HG03064 (cell line): ENCODE data around the gene SEMA4D.

Experiments used
- ATAC-seq: cut with Tn5 transposase; IDR thresholded peaks from one replicate; pipeline ENCODE4 v1.9.1; 2021; ENCODE audit warnings: low read depth; ENCODE audit not compliant: unreplicated experiment

SEMA4D gene

GRCh38 chr9:89502671-89503070, 4.8 kb upstream of the SEMA4D start:
- ATAC-seq = no peak

DNA sequence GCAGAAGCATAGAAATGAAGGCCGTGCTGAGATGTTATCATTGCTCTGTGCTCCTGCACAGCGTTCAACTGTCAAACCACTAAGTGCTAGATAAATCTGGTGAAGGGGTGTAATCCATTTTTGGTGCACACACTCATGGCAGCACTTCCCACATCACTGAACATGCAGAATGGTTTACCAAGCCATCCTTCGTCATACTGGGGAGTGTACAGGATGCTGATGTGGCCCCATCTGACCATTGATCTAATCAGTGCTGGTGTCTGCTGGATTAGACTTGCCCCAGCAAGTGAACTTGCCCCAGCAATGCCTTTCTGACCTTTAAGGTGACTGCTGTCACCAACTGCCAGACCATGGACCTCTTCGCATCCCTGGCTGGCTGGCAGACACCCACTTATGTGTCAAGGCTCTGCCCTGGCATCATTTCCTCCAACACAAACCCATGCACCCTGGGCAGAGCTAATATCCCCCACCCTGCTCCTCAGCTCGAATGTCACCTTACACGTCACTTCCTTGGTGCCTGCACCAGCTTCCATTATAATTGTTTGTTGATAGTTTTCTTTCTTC, 4.2 kb upstream of the SEMA4D start:
- ATAC-seq = no peak

- ATAC-seq = no peak
Measured at GRCh38 chr9:89501311-89501898, 3.5 kb upstream of the SEMA4D start.

DNA sequence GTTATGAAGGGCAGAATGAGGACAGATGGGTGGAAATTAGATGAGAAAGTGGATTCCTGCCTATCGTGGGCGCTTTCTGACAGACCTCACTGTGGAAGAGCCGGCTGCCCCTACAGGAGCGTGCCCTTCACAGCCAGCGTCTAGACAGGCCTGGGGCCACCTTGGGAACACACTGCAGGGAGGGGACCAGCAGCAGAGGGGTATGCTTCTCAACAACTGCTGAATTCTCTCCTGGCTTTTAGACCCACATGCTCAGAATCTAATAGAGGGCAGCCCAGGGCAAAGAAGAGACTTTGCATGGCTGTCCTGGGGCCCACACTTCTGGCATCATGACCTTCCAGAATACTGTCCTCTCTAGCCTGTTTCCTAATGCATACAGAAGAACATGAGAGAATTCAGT, 2.1 kb upstream of the SEMA4D start:
- no peak for ATAC-seq

GRCh38 chr9:89498852-89499480, 1.1 kb upstream of the SEMA4D start:
- no peak for ATAC-seq

- no peak for ATAC-seq
Measured at GRCh38 chr9:89497257-89497963, 503 bp downstream of the SEMA4D start.

- no peak for ATAC-seq
Measured at GRCh38 chr9:89496645-89497256, 1.2 kb downstream of the SEMA4D start.

DNA sequence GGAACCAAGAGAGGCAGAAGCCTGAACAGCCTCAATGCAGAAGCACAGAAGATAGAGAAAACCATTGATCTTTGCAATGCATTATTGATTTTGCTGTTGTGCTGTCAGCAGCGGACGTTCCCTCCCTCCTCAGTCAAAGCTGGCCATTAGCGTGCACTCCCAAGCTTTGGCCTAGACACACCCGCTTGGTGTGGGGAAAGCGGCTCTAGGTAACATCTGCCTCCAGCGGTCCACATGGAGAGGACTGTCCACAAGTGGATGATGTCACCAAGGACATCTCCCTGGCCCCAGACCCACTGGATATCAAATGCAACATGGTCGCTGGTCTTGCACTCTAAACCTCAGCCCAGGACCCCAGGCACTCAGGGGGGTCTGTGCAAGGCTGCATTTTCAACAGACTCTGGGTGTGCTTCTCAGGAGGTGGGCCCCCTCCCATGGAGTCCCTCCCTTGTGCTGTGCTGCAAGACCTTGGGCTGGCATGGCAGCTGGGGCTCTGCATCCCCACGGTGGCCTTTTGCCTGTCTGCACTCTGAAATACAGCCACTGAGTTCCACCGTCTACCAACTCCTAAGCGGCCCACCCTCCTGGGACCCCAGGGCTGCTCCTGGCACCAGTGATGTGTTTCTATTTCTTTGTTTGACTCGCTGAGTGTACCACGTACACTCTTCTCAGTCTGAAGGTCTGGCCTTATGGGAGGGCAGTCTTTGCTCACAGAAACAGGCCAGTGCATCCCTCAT, 1.9 kb downstream of the SEMA4D start:
- no peak for ATAC-seq

DNA sequence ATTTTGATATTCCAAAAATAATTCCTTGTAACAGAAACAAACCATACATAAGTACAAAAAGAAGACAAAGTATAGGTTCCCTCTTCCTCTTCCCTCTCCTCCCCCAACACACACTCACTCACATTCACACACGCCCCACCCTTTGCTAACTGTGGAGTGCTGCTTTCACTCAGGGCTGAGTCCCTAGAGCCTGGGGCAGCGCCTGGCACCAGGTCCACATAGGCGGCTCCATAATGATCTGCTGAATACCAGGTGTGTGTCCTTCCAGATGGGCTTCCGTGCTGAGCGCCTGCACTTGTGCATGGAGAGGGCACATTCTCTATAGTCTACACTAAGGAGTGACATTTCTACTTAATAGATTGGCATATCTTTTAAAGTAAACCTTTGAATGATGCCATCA, 3.7 kb downstream of the SEMA4D start:
- no peak for ATAC-seq

DNA sequence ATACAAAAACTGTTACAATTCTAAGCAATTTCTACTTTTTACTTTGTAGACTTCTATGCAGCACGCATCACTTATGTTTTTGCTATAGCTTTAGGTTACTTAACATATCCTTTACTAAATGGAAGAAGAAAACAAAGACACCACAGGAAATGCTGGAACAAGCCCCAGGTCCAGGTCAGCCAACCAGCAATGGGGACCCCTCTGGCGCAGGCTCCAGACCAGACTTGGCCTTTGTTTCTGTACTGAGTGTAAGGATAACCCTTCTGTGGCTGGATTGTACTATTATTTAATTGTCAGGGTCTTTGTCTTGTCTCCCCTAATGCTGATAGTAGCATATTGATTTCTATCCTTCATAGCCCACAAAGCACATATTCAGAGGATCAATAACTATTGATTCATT, 4.2 kb downstream of the SEMA4D start:
- no peak for ATAC-seq

DNA sequence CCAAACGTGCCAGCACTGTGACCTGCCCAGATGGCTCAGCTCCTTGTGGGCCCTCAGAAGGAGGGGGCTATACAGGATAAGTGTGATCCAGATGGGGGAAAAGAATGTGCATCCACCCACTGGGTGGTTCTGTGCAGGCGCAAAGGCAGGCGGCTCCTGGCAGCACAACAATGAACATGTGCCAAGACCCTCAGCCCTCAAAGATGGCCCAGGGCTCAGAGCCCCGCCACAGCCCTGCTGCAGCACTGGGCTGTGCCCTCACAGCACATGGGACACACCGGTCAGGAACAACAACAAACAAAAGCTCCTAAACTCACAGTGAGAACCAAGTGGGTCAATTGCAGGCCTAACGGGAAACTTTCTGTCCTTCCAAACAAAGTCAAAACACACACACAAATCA, 4.7 kb downstream of the SEMA4D start:
- ATAC-seq = no peak

GRCh38 chr9:89492586-89492985, 5.3 kb downstream of the SEMA4D start:
- ATAC-seq = no peak

GRCh38 chr9:89491694-89492093, 6.2 kb downstream of the SEMA4D start:
- no peak for ATAC-seq

DNA sequence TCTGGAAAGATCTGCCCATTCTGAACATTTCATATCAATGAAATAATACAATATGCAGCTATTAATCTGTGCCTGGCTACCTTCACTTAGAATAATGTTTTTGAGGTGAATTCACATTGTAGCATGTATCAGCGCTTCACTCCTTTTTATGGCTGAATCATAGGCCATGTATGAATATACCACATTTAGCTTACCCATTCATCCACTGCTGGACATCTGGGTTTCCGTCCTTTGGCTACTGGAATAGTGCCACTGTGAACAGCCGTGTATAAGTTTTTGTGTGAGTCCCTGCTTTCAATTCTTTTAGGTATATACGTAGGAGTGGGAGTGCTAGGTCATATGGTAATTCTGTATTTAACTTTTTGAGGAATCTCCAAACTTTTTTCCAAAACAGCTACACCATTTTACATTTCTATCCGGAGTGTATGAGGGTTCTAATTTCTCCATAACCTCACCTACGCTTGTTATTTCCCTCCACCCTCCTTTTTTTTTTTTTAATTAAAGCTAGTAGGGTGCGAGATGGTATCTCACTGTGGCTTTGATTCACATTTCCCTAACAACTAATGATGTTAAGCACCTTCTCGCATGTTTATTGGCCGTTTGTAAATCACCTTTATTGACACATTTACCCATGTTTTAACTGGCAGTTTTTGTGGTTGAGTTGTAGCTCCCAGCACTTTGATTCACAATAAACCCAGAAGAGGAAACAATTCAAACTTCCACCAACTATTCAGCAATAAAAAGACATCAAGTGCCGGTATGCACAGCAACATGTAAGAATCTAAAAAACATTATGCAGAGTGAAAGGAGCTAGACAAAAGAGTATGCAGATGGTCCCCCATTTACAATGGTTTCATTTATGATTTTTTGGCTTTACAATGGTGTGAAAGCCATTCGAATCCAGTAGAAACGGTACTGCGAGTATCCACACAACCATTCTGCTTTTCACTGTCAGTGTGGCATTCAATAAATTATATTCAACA, 8.1 kb downstream of the SEMA4D start:
- ATAC-seq = no peak

DNA sequence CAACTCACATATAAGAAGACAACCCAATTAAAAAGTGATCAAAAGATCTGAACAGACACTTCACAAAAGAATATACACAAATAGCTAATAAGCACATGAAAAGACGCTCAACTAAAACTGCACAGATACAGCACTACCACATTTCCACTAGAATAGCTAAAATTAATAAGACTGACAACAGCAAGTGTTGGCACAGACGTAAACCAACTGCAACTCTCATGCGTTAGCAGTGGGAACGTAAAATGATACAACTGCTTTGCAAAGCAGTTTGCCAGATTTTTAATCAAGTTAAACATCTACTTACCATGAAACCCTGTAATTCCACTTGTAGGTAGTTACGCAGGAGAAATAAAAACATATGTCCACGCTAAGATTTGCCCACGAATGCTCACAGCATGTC, 9.0 kb downstream of the SEMA4D start:
- no peak for ATAC-seq

DNA sequence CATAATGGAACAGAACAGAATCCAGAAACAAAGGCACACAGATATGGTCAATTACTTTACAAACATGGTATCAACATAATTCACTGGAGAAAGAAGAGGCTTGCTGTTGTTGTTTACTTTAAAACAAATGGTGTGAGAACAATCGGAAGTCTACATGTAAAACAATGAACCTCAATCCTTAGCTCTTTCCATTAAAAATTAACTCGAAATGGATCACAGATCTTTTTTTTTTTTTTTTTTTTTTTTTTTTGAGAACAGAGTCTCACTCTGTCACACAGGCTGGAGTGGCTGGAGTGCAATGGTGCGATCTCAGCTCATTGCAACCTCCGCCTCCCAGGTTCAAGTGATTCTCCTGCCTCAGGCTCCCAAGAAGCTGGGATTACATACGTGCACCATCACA, 9.8 kb downstream of the SEMA4D start:
- no peak for ATAC-seq

- no peak for ATAC-seq
Measured at GRCh38 chr9:89486681-89487080, 11.2 kb downstream of the SEMA4D start.

DNA sequence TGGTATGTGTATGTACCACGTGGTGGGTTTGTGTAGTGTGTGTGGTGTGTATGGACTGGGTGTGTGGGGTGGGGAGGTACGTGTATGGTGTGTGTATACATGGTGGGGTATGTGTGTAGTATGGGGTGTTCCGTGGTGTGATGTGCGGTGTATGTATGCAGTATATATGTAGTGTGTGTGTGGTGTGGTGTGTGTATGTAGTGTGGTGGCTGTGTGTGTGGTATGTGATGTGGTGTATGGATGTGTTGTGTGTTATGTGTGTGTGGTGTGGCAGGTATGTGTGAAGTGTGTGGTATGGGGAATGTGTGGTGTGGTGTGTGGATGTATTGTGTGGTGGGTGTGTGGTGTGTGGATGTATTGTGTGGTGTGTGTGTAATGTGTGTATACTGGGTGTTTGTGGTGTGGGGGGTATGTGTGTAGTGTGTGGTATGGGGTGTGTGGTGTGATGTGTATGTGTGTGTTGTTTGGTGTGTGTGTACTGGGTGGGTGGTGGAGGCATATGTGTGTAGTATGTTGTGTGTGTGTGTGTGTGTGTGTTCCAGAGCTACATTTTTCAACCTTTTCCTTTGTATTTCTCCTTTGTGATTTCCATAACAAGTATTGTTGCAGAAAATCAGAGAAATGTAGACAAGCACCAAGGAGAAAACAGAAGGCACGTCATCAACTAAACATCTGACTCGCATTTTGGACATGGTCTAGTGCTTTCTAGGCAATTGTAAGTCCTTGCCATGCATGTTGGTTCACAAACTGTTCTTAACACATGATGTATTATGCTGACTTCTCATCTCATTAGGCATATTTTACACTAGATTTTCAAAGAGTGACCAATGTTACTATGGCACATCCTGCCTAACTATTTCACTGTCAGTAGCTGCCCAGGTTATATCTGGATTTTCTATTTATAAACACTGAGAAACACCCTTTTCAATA, 13.2 kb downstream of the SEMA4D start:
- ATAC-seq = peak; percentile 11
